Ishikawa (cell line): ENCODE results near the gene RAVER1.

Source experiments
- CEBPB ChIP-seq: IDR thresholded peaks from 2 replicates; pipeline ENCODE4 v1.6.1; 2012
- CREB1 ChIP-seq: IDR thresholded peaks from 2 replicates; pipeline ENCODE4 v1.6.1; 2012; ENCODE audit warnings: low read depth
- EGR1 ChIP-seq: IDR thresholded peaks from 2 replicates; pipeline ENCODE4 v1.6.1; 2012
- EP300 ChIP-seq: IDR thresholded peaks from 2 replicates; pipeline ENCODE4 v1.6.1; 2012; ENCODE audit warnings: borderline replicate concordance
- FOXM1 ChIP-seq: IDR thresholded peaks from 2 replicates; pipeline ENCODE4 v1.6.1; 2012; ENCODE audit warnings: low read depth, borderline replicate concordance
- MAX ChIP-seq: IDR thresholded peaks from 2 replicates; pipeline ENCODE4 v1.6.1; 2012
- RAD21 ChIP-seq: IDR thresholded peaks from 2 replicates; pipeline ENCODE4 v1.6.1; 2012; ENCODE audit warnings: low read depth
- REST ChIP-seq: IDR thresholded peaks from 2 replicates; pipeline ENCODE4 v1.6.1; 2012; ENCODE audit warnings: low read depth, mild to moderate bottlenecking
- TAF1 ChIP-seq: IDR thresholded peaks from 2 replicates; pipeline ENCODE4 v1.6.1; 2012; ENCODE audit warnings: low read depth, mild to moderate bottlenecking
- TEAD4 ChIP-seq: IDR thresholded peaks from 2 replicates; pipeline ENCODE4 v1.6.1; 2012
- USF1 ChIP-seq: IDR thresholded peaks from 2 replicates; pipeline ENCODE4 v1.6.1; 2012
- YY1 ChIP-seq: IDR thresholded peaks from 2 replicates; pipeline ENCODE4 v1.6.1; 2012; ENCODE audit warnings: low read depth

GRCh38 chr19:10271543-10272086 lies 61.7 kb downstream of the RAVER1 start:
- TF ChIP-seq CREB1 (no peak), REST (no peak), USF1 (no peak), EGR1 (no peak), EP300 (no peak), TEAD4 (no peak), TAF1 (no peak), MAX (no peak), YY1 (no peak), RAD21 (no peak), FOXM1 (no peak), CEBPB (no peak)
